HL-60 (cell line): ENCODE measurements around the gene AMMECR1.

ENCODE experiments used
- DNase-seq, 2 experiments: peaks; one replicate each; pipeline ENCODE4 v3.0.0-alpha.2; 2010 to 2020; ENCODE audit warnings: low read depth in 1 of 2, low spot score in 1 of 2
- H3K27ac ChIP-seq: fragments of 250-450 bp; sonication (Bioruptor Pico); replicated peaks from 2 replicates; pipeline ENCODE4 v1.5.1; 2020; ENCODE audit warnings: mild to moderate bottlenecking, moderate library complexity
- H3K27me3 ChIP-seq: fragments of 250-450 bp; sonication (Bioruptor Pico); 2 replicates; pipeline ENCODE4 v1.5.1; 2021; ENCODE audit warnings: mild to moderate bottlenecking, moderate library complexity; ENCODE audit not compliant: insufficient read depth, poor library complexity, severe bottlenecking
- H3K4me3 ChIP-seq: replicated peaks from 2 replicates; pipeline ENCODE4 v1.5.1; 2011; ENCODE audit warnings: mild to moderate bottlenecking, control low read depth, low read length; ENCODE audit not compliant: insufficient read depth
- CTCF ChIP-seq: IDR thresholded peaks from one replicate; pipeline ENCODE4 v1.5.1; 2011; ENCODE audit warnings: low read length, control low read depth, inconsistent platforms; ENCODE audit not compliant: insufficient read depth
- GABPA ChIP-seq: IDR thresholded peaks from 2 replicates; pipeline ENCODE4 v1.6.1; 2012; ENCODE audit warnings: low read depth
- POLR2AphosphoS5 ChIP-seq: IDR thresholded peaks from 2 replicates; pipeline ENCODE4 v1.6.1; 2012; ENCODE audit warnings: low read depth
- SPI1 ChIP-seq: IDR thresholded peaks from 2 replicates; pipeline ENCODE4 v1.6.1; 2012; ENCODE audit warnings: low read depth, mild to moderate bottlenecking, borderline replicate concordance
- TF ChIP-seq, protein P1 (sequence below): IDR thresholded peaks from 2 replicates; pipeline ENCODE4 v1.6.1; 2012; ENCODE audit warnings: low read depth; ENCODE audit not compliant: insufficient replicate concordance

The AMMECR1 gene

DNA sequence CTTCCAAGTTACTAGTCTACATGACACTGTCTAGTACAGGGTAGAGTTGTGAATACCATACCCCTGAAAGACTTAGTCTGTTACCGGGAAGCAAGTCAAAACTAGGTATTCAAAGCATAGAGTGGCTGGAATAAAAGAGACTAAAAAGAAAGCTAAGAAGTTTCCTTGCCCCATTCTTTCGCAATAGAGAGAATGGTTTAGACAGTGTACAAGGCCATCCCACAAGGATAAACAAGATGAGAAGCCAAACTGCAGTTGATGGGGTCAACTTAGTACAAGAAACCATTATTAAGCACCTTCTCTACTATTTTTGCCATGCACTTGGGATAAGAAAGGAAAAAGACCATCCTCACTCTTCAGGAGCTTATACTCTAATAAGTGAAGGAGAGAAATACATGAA, 30.3 kb downstream of the AMMECR1 start:
- no peak for TF ChIP-seq SPI1
- no peak for TF ChIP-seq POLR2AphosphoS5
- TF ChIP-seq, protein P1, sequence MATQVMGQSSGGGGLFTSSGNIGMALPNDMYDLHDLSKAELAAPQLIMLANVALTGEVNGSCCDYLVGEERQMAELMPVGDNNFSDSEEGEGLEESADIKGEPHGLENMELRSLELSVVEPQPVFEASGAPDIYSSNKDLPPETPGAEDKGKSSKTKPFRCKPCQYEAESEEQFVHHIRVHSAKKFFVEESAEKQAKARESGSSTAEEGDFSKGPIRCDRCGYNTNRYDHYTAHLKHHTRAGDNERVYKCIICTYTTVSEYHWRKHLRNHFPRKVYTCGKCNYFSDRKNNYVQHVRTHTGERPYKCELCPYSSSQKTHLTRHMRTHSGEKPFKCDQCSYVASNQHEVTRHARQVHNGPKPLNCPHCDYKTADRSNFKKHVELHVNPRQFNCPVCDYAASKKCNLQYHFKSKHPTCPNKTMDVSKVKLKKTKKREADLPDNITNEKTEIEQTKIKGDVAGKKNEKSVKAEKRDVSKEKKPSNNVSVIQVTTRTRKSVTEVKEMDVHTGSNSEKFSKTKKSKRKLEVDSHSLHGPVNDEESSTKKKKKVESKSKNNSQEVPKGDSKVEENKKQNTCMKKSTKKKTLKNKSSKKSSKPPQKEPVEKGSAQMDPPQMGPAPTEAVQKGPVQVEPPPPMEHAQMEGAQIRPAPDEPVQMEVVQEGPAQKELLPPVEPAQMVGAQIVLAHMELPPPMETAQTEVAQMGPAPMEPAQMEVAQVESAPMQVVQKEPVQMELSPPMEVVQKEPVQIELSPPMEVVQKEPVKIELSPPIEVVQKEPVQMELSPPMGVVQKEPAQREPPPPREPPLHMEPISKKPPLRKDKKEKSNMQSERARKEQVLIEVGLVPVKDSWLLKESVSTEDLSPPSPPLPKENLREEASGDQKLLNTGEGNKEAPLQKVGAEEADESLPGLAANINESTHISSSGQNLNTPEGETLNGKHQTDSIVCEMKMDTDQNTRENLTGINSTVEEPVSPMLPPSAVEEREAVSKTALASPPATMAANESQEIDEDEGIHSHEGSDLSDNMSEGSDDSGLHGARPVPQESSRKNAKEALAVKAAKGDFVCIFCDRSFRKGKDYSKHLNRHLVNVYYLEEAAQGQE, result no peak
- no peak for TF ChIP-seq CTCF
- TF ChIP-seq GABPA, result no peak
- DNase-seq, result no peak
- Histone ChIP-seq H3K27ac (no peak overlapping the region), H3K27me3 (no peaks in the 10 kb centered on the region), H3K4me3 (no peak overlapping the region)

DNA sequence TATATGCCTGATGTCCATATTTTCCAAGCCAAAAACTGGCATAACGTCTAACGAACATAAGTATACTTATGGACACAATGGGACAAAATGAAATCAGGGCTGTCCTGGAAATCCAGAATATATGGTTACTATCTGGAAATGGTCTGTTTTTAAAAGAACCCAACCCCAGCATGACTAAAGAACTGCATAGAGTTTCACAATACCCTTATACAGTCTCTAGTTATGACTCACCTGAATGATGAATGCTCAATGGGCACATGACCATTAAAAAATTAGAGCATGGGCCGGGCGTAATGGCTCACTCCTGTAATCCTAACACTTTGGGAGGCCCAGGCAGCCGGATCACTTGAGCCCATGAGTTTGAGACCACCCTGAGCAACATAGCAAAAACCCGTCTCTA, 31.8 kb downstream of the AMMECR1 start:
- H3K4me3 ChIP-seq, result no peak overlapping the region
- no peaks in the 10 kb centered on the region for H3K27me3 ChIP-seq
- TF ChIP-seq CTCF (no peak), GABPA (no peak), SPI1 (no peak), POLR2AphosphoS5 (no peak)
- TF ChIP-seq, protein P1, result no peak
- DNase-seq, result no peak
- H3K27ac ChIP-seq, result no peak overlapping the region

GRCh38 chrX:110284159-110284558, 33.7 kb downstream of the AMMECR1 start:
- no peak overlapping the region for H3K4me3 ChIP-seq
- no peak overlapping the region for H3K27ac ChIP-seq
- TF ChIP-seq GABPA, result no peak
- TF ChIP-seq, protein P1, result no peak
- H3K27me3 ChIP-seq, result no peaks in the 10 kb centered on the region
- DNase-seq, result no peak

DNA sequence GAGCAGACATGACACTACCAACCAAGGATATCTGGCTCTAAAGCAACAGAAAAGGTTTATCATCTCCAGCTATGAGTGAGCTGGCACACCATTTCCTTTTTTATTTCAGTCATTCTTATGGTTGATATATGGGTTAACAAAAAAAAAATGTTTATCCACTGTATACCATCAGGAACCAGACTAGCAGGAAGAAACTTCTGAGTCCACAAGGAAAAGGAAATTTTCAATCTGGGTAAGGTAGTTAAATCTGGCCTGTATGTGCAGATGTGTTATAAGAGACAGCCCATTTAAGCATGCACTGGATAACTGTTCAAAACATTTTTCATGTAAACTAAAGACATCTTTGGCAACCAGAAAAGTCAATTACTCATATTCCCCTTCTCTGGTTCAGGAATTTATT, 35.0 kb downstream of the AMMECR1 start:
- Histone ChIP-seq H3K27ac (no peak overlapping the region), H3K4me3 (no peak overlapping the region), H3K27me3 (no peaks in the 10 kb centered on the region)
- DNase-seq, result no peak
- TF ChIP-seq CTCF, result no peak
- TF ChIP-seq SPI1, result no peak
- TF ChIP-seq POLR2AphosphoS5, result no peak
